HEK293 (cell line): Measurements from ENCODE around the gene NUMB.

ENCODE experiments used
- BCL11A ChIP-seq: fragments of 450-650 bp; formaldehyde crosslinking; IDR thresholded peaks from 2 replicates; pipeline ENCODE4 v1.5.1; 2016; ENCODE audit warnings: low read depth, missing biosample characterization, missing genetic modification characterization
- BCL11B ChIP-seq: fragments of 450-650 bp; formaldehyde crosslinking; IDR thresholded peaks from 2 replicates; pipeline ENCODE4 v1.5.1; 2016; ENCODE audit warnings: low read depth, missing biosample characterization, missing genetic modification characterization
- GLI2 ChIP-seq: fragments of 450-650 bp; formaldehyde crosslinking; IDR thresholded peaks from 2 replicates; pipeline ENCODE4; 2017; ENCODE audit warnings: missing biosample characterization, missing genetic modification characterization, low read depth, borderline replicate concordance
- GLIS1 ChIP-seq: fragments of 450-650 bp; formaldehyde crosslinking; IDR thresholded peaks from 2 replicates; pipeline ENCODE4 v1.5.1; 2016; ENCODE audit warnings: missing biosample characterization, missing genetic modification characterization
- KLF9 ChIP-seq: fragments of 450-650 bp; formaldehyde crosslinking; IDR thresholded peaks from 2 replicates; pipeline ENCODE4 v1.5.1; 2016; ENCODE audit warnings: missing biosample characterization, missing genetic modification characterization, low read depth
- MYNN ChIP-seq: fragments of 450-650 bp; formaldehyde crosslinking; IDR thresholded peaks from 2 replicates; pipeline ENCODE4 v1.5.1; 2016; ENCODE audit warnings: missing biosample characterization, missing genetic modification characterization, borderline replicate concordance
- OSR2 ChIP-seq: fragments of 450-650 bp; formaldehyde crosslinking; IDR thresholded peaks from 2 replicates; pipeline ENCODE4 v1.5.1; 2016; ENCODE audit warnings: missing biosample characterization, missing genetic modification characterization
- SCRT1 ChIP-seq: fragments of 450-650 bp; formaldehyde crosslinking; IDR thresholded peaks from 2 replicates; pipeline ENCODE4 v1.5.1; 2016; ENCODE audit warnings: missing biosample characterization, missing genetic modification characterization, borderline replicate concordance
- ZBTB20 ChIP-seq: fragments of 450-650 bp; formaldehyde crosslinking; IDR thresholded peaks from 2 replicates; pipeline ENCODE4 v1.5.1; 2016; ENCODE audit warnings: missing biosample characterization, missing genetic modification characterization
- ZNF112 ChIP-seq: fragments of 450-650 bp; formaldehyde crosslinking; IDR thresholded peaks from 2 replicates; pipeline ENCODE4 v1.5.0; 2017; ENCODE audit warnings: missing biosample characterization, missing genetic modification characterization
- ZNF157 ChIP-seq: fragments of 450-650 bp; formaldehyde crosslinking; IDR thresholded peaks from 2 replicates; pipeline ENCODE4 v1.5.1; 2016; ENCODE audit warnings: missing biosample characterization, missing genetic modification characterization
- ZNF169 ChIP-seq: fragments of 450-650 bp; formaldehyde crosslinking; IDR thresholded peaks from 2 replicates; pipeline ENCODE4 v1.5.1; 2016; ENCODE audit warnings: missing biosample characterization, missing genetic modification characterization
- ZNF19 ChIP-seq: fragments of 450-650 bp; formaldehyde crosslinking; IDR thresholded peaks from 2 replicates; pipeline ENCODE4; 2016; ENCODE audit warnings: missing biosample characterization, missing genetic modification characterization, low read depth
- ZNF2 ChIP-seq: fragments of 450-650 bp; formaldehyde crosslinking; IDR thresholded peaks from 2 replicates; pipeline ENCODE4 v1.5.1; 2016; ENCODE audit warnings: missing biosample characterization, missing genetic modification characterization
- ZNF23 ChIP-seq: fragments of 450-650 bp; formaldehyde crosslinking; IDR thresholded peaks from 2 replicates; pipeline ENCODE4 v1.5.1; 2016; ENCODE audit warnings: missing biosample characterization, missing genetic modification characterization, borderline replicate concordance
- ZNF621 ChIP-seq: fragments of 450-650 bp; formaldehyde crosslinking; IDR thresholded peaks from 2 replicates; pipeline ENCODE4 v1.5.1; 2017; ENCODE audit warnings: missing biosample characterization, missing genetic modification characterization
- ZNF701 ChIP-seq: fragments of 450-650 bp; formaldehyde crosslinking; IDR thresholded peaks from 2 replicates; pipeline ENCODE4 v1.5.1; 2016; ENCODE audit warnings: missing biosample characterization, missing genetic modification characterization
- ZNF777 ChIP-seq: fragments of 450-650 bp; formaldehyde crosslinking; IDR thresholded peaks from 2 replicates; pipeline ENCODE4 v1.5.1; 2017; ENCODE audit warnings: missing biosample characterization, missing genetic modification characterization, borderline replicate concordance
- ZNF792 ChIP-seq: fragments of 450-650 bp; formaldehyde crosslinking; IDR thresholded peaks from 2 replicates; pipeline ENCODE4 v1.5.1; 2016; ENCODE audit warnings: missing biosample characterization, missing genetic modification characterization
- TF ChIP-seq, protein P1 (sequence below): fragments of 450-650 bp; formaldehyde crosslinking; IDR thresholded peaks from 2 replicates; pipeline ENCODE4; 2016; ENCODE audit warnings: missing biosample characterization, missing genetic modification characterization
- TF ChIP-seq, protein P2 (sequence below): fragments of 450-650 bp; formaldehyde crosslinking; optimal IDR thresholded peaks from 2 replicates; pipeline ENCODE3; 2016; ENCODE audit warnings: missing biosample characterization, mild to moderate bottlenecking, missing genetic modification characterization
- TF ChIP-seq, protein P3 (sequence below): fragments of 450-650 bp; formaldehyde crosslinking; IDR thresholded peaks from 2 replicates; pipeline ENCODE4 v1.5.1; 2016; ENCODE audit warnings: missing biosample characterization, missing genetic modification characterization, borderline replicate concordance
- TF ChIP-seq, protein P4 (sequence below): fragments of 450-650 bp; formaldehyde crosslinking; IDR thresholded peaks from 2 replicates; pipeline ENCODE4 v1.5.1; 2017; ENCODE audit warnings: missing biosample characterization, missing genetic modification characterization

NUMB gene

DNA sequence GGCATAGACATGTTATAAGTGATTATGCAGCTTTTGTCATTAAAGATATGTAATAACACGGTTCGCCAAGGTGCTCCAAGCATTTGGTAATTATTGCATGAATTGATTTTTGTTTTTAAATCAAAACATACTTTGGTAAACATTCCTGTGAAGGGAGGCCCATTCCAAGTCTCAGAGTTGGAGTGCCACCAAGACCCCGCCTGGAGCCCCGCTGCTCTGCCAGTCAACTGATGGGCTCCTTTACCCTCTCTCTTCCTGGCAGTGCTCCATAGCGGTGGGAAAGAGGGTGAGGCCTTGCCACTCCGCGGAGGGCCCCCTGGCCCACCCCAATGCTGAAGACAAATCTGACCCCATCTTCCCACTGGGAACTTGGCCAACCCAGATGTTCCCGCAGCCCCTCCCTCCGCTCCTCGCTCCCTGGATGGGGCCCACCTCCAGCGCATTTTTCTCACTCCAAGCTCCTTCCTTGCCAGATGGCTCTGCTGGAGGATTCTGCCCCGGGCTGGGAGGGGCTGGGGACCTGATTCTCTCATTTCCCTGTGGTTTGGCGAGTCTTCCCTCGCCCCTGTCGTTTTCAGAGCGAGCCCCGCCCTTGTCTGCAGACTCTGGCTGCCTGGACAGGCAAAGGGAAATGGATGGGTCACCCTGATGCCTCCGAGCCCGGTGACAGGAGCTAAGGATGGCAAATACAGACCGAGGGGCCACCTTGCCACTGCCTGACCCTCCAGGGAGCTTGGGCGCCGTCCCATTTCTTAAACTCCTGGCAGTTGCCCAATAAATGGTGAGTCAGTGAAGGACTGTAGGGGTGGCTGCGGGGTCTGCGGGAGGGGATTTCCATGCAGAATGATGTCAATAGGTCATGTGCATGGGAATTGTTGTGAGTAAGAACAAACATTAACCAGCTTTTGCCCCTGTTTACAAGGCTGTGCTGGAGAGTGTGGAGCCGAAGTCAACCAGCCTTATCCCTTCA, 230.2 kb downstream of the NUMB start (continued):
- TF ChIP-seq, protein P1, sequence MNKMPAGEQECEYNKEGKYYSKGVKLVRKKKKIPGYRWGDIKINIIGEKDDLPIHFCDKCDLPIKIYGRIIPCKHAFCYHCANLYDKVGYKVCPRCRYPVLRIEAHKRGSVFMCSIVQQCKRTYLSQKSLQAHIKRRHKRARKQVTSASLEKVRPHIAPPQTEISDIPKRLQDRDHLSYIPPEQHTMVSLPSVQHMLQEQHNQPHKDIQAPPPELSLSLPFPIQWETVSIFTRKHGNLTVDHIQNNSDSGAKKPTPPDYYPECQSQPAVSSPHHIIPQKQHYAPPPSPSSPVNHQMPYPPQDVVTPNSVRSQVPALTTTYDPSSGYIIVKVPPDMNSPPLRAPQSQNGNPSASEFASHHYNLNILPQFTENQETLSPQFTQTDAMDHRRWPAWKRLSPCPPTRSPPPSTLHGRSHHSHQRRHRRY (tag by site-specific recombination), result no peak
- TF ChIP-seq ZNF777 (tag by site-specific recombination) (no peak), BCL11A (tag by site-specific recombination) (no peak), KLF9 (no peak), ZNF792 (tag by site-specific recombination) (no peak), ZNF23 (no peak), ZNF112 (tag by site-specific recombination) (no peak), ZNF157 (tag by site-specific recombination) (no peak), ZNF621 (tag by site-specific recombination) (no peak), BCL11B (tag by site-specific recombination) (no peak), ZNF2 (no peak), SCRT1 (tag by site-specific recombination) (no peak), ZNF701 (tag by site-specific recombination) (no peak), GLIS1 (tag by site-specific recombination) (peak; percentile 89), MYNN (tag by site-specific recombination) (no peak), ZNF19 (tag by site-specific recombination) (no peak), ZBTB20 (tag by site-specific recombination) (peak; percentile 84), ZNF169 (tag by site-specific recombination) (no peak), OSR2 (tag by site-specific recombination) (no peak), GLI2 (tag by site-specific recombination) (no peak)
- TF ChIP-seq, protein P2, sequence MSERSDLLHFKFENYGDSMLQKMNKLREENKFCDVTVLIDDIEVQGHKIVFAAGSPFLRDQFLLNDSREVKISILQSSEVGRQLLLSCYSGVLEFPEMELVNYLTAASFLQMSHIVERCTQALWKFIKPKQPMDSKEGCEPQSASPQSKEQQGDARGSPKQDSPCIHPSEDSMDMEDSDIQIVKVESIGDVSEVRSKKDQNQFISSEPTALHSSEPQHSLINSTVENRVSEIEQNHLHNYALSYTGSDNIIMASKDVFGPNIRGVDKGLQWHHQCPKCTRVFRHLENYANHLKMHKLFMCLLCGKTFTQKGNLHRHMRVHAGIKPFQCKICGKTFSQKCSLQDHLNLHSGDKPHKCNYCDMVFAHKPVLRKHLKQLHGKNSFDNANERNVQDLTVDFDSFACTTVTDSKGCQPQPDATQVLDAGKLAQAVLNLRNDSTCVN (tag by site-specific recombination), result no peak
- TF ChIP-seq, protein P3, sequence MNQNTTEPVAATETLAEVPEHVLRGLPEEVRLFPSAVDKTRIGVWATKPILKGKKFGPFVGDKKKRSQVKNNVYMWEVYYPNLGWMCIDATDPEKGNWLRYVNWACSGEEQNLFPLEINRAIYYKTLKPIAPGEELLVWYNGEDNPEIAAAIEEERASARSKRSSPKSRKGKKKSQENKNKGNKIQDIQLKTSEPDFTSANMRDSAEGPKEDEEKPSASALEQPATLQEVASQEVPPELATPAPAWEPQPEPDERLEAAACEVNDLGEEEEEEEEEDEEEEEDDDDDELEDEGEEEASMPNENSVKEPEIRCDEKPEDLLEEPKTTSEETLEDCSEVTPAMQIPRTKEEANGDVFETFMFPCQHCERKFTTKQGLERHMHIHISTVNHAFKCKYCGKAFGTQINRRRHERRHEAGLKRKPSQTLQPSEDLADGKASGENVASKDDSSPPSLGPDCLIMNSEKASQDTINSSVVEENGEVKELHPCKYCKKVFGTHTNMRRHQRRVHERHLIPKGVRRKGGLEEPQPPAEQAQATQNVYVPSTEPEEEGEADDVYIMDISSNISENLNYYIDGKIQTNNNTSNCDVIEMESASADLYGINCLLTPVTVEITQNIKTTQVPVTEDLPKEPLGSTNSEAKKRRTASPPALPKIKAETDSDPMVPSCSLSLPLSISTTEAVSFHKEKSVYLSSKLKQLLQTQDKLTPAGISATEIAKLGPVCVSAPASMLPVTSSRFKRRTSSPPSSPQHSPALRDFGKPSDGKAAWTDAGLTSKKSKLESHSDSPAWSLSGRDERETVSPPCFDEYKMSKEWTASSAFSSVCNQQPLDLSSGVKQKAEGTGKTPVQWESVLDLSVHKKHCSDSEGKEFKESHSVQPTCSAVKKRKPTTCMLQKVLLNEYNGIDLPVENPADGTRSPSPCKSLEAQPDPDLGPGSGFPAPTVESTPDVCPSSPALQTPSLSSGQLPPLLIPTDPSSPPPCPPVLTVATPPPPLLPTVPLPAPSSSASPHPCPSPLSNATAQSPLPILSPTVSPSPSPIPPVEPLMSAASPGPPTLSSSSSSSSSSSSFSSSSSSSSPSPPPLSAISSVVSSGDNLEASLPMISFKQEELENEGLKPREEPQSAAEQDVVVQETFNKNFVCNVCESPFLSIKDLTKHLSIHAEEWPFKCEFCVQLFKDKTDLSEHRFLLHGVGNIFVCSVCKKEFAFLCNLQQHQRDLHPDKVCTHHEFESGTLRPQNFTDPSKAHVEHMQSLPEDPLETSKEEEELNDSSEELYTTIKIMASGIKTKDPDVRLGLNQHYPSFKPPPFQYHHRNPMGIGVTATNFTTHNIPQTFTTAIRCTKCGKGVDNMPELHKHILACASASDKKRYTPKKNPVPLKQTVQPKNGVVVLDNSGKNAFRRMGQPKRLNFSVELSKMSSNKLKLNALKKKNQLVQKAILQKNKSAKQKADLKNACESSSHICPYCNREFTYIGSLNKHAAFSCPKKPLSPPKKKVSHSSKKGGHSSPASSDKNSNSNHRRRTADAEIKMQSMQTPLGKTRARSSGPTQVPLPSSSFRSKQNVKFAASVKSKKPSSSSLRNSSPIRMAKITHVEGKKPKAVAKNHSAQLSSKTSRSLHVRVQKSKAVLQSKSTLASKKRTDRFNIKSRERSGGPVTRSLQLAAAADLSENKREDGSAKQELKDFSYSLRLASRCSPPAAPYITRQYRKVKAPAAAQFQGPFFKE (tag by site-specific recombination), result no peak
- TF ChIP-seq, protein P4, sequence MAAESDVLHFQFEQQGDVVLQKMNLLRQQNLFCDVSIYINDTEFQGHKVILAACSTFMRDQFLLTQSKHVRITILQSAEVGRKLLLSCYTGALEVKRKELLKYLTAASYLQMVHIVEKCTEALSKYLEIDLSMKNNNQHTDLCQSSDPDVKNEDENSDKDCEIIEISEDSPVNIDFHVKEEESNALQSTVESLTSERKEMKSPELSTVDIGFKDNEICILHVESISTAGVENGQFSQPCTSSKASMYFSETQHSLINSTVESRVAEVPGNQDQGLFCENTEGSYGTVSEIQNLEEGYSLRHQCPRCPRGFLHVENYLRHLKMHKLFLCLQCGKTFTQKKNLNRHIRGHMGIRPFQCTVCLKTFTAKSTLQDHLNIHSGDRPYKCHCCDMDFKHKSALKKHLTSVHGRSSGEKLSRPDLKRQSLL (tag by site-specific recombination), result no peak
- TF ChIP-seq, all 188 proteins: peak for 14
